Measurements from ENCODE around the gene SLIT1. TPM values are rescaled to one million over a fixed set of nuclear protein-coding genes. Genes with fewer than 3 reads are reported as not detected.

The SLIT1 gene
- polyA plus RNA-seq, 1 donor from 2014 or later: 9.5 TPM

DNA sequence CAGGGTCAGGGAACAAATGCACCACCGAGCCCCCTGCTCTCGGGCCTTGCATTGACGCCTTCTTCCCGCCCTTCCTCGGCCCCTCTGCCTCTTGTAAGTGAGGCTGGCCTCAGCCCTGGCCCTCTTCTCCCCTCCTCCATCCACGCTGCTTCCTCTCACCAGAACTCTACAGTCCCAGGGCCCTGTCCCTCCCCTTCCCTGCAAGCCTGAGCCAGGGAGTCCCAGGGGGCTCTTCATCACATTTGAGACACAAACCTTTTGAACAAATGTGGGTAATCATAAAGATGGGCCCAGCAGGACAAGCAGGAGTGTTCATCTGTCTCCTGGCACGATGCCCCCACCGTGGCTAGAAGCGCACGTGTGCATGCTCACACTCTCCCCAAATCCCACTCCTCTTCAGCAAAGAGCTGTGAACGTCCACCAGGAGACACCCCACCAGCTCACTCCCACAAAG is 57.7 kb downstream of the SLIT1 start:
- Histone ChIP-seq H3K9me2 (ENCODE audit: insufficient read depth, low read length) (no peaks in the 10 kb centered on the region), H3K9me3 (ENCODE audit: low read length) (no peaks in the 10 kb centered on the region), H3K27ac (ENCODE audit: low read length) (no peak overlapping the region), H3K9ac (ENCODE audit: low read length) (no peak overlapping the region), H3K36me3 (ENCODE audit: insufficient read depth, low read length) (no peaks in the 10 kb centered on the region), H4K20me1 (ENCODE audit: insufficient read depth) (no peaks in the 10 kb centered on the region), H3K27me3 (ENCODE audit: insufficient read depth, low read depth, low read length) (no peaks in the 10 kb centered on the region), H3K79me2 (replicated peaks; ENCODE audit: insufficient read depth, low read length) (no peaks in the 10 kb centered on the region), H3F3A (ENCODE audit: insufficient read depth, low read length, poor library complexity, severe bottlenecking) (no peaks in the 10 kb centered on the region), H2AFZ (ENCODE audit: low read depth, low read length) (no peak overlapping the region), H3K4me3 (ENCODE audit: low read length) (no peak overlapping the region), H3K4me2 (ENCODE audit: low read length) (no peak overlapping the region)
- TF ChIP-seq POLR2AphosphoS5 (IDR thresholded peaks at IDR 0.05) (no peak), RAD21 (conservative IDR thresholded peaks at IDR 0.05) (no peak), TAF1 (IDR thresholded peaks at IDR 0.05; ENCODE audit: low read depth) (no peak), EZH2 (IDR thresholded peaks at IDR 0.05; ENCODE audit: borderline replicate concordance, insufficient read depth, low read length, poor library complexity, severe bottlenecking) (no peak), EP300 (conservative IDR thresholded peaks at IDR 0.05; ENCODE audit: poor library complexity, severe bottlenecking) (no peak), MXI1 (conservative IDR thresholded peaks at IDR 0.05; ENCODE audit: poor library complexity, severe bottlenecking) (no peak), SMC3 (conservative IDR thresholded peaks at IDR 0.05; ENCODE audit: poor library complexity) (no peak)
- TF ChIP-seq, protein P1, sequence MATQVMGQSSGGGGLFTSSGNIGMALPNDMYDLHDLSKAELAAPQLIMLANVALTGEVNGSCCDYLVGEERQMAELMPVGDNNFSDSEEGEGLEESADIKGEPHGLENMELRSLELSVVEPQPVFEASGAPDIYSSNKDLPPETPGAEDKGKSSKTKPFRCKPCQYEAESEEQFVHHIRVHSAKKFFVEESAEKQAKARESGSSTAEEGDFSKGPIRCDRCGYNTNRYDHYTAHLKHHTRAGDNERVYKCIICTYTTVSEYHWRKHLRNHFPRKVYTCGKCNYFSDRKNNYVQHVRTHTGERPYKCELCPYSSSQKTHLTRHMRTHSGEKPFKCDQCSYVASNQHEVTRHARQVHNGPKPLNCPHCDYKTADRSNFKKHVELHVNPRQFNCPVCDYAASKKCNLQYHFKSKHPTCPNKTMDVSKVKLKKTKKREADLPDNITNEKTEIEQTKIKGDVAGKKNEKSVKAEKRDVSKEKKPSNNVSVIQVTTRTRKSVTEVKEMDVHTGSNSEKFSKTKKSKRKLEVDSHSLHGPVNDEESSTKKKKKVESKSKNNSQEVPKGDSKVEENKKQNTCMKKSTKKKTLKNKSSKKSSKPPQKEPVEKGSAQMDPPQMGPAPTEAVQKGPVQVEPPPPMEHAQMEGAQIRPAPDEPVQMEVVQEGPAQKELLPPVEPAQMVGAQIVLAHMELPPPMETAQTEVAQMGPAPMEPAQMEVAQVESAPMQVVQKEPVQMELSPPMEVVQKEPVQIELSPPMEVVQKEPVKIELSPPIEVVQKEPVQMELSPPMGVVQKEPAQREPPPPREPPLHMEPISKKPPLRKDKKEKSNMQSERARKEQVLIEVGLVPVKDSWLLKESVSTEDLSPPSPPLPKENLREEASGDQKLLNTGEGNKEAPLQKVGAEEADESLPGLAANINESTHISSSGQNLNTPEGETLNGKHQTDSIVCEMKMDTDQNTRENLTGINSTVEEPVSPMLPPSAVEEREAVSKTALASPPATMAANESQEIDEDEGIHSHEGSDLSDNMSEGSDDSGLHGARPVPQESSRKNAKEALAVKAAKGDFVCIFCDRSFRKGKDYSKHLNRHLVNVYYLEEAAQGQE (IDR thresholded peaks at IDR 0.05; ENCODE audit: borderline replicate concordance): no peak
- TF ChIP-seq, protein P2, sequence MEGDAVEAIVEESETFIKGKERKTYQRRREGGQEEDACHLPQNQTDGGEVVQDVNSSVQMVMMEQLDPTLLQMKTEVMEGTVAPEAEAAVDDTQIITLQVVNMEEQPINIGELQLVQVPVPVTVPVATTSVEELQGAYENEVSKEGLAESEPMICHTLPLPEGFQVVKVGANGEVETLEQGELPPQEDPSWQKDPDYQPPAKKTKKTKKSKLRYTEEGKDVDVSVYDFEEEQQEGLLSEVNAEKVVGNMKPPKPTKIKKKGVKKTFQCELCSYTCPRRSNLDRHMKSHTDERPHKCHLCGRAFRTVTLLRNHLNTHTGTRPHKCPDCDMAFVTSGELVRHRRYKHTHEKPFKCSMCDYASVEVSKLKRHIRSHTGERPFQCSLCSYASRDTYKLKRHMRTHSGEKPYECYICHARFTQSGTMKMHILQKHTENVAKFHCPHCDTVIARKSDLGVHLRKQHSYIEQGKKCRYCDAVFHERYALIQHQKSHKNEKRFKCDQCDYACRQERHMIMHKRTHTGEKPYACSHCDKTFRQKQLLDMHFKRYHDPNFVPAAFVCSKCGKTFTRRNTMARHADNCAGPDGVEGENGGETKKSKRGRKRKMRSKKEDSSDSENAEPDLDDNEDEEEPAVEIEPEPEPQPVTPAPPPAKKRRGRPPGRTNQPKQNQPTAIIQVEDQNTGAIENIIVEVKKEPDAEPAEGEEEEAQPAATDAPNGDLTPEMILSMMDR (IDR thresholded peaks at IDR 0.05; ENCODE audit: poor library complexity, severe bottlenecking): no peak

DNA sequence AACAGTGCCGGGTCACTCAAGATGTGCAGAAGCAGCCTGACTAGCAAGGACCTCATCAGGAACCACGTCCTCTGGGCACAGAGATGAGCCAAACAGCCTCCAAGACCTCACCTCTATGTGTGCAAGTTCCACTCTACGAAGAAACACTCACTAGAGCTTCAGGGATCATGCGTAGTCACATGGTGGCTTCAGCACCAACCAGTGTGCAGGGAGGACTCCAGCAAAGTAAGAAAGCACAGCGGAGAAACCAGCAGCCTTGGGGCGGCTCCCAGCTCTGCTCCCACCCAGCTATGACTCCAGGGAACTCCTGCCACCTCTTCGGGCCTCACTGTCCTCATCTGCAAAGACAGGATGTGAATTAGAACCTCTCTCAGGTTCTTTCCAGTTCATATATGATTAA is 58.2 kb downstream of the SLIT1 start:
- Histone ChIP-seq H3K9me2 (ENCODE audit: insufficient read depth, low read length) (no peaks in the 10 kb centered on the region), H2AFZ (ENCODE audit: low read depth, low read length) (no peak overlapping the region), H3F3A (ENCODE audit: insufficient read depth, low read length, poor library complexity, severe bottlenecking) (no peaks in the 10 kb centered on the region), H3K4me3 (ENCODE audit: low read length) (no peak overlapping the region), H3K9ac (ENCODE audit: low read length) (no peak overlapping the region), H4K20me1 (ENCODE audit: insufficient read depth) (no peaks in the 10 kb centered on the region), H3K27me3 (ENCODE audit: insufficient read depth, low read depth, low read length) (no peaks in the 10 kb centered on the region), H3K4me2 (ENCODE audit: low read length) (no peak overlapping the region), H3K27ac (ENCODE audit: low read length) (no peak overlapping the region), H3K36me3 (ENCODE audit: insufficient read depth, low read length) (no peaks in the 10 kb centered on the region), H3K79me2 (replicated peaks; ENCODE audit: insufficient read depth, low read length) (no peaks in the 10 kb centered on the region), H3K9me3 (ENCODE audit: low read length) (no peaks in the 10 kb centered on the region)
- TF ChIP-seq, protein P2 (IDR thresholded peaks at IDR 0.05; ENCODE audit: poor library complexity, severe bottlenecking): no peak

All from neural cell (in vitro differentiated cells).